K562 (cell line): Measurements from ENCODE around the gene PRELID2. TPM values are rescaled to one million over a fixed set of nuclear protein-coding genes. Genes with fewer than 3 reads are reported as not detected.
A peak's percentile ranks its signal among the peaks of the same experiment; 100 is the strongest.

Experiments
- ATAC-seq: fragments of 200-7000 bp; cut with Tn5 transposase; 3 replicates; pipeline ENCODE4 v1.9.1; 2020; ENCODE audit warnings: moderate library complexity
- BruUV-seq: library from RNA; stranded (reverse); fragments of 400-500 nt; replicated peaks from 2 replicates; lab custom pipeline; 2021; lab: Mats Ljungman, UMichigan
- CTCF ChIA-PET: fragments of 300-600 bp; formaldehyde crosslinking; extraction: SDS; loops from one replicate; lab custom pipeline; 2021; ENCODE audit warnings: low intra/inter-chr PET ratio; lab: Yijun Ruan, JAX
- POLR2A ChIA-PET: fragments of 300-600, 350-650 bp; sonication (Branson Sonifier 250); formaldehyde crosslinking; extraction: SDS; loops from one replicate; lab custom pipeline; 2021; ENCODE audit warnings: antibody characterized with exemption, inconsistent platforms; lab: Yijun Ruan, JAX
- DNase-seq, 4 experiments: peaks; one replicate each; pipeline versions ENCODE4 v3.0.0 to v3.0.0-alpha.2; 2011 to 2018; ENCODE audit warnings: low spot score in 3 of 4, mixed read lengths in 3 of 4; ENCODE audit errors: extremely low read depth in 1 of 4
- FAIRE-seq: peaks from 2 replicates; lab custom pipeline; 2011; peaks lifted over from hg19 to GRCh38; lab: Jason Lieb, UNC
- H2AFZ ChIP-seq: 2 replicates; pipeline ENCODE4 v1.6.0; 2011; ENCODE audit warnings: low read depth, low read length, control low read depth, inconsistent platforms
- H3K27ac ChIP-seq: fragments of 200-600 bp; 3 replicates; pipeline ENCODE4 v1.8.0; 2011; ENCODE audit warnings: low read depth, mild to moderate bottlenecking, control low read depth, inconsistent platforms, low read length, moderate library complexity, mixed read lengths; ENCODE audit errors: extremely low read depth
- H3K27me3 ChIP-seq, 2 experiments: fragments of 300-600 bp in 1 of 2; 2 replicates in 1 of 2; 3 replicates in 1 of 2; pipeline versions ENCODE4 v1.6.0 to v1.8.0; 2011; ENCODE audit warnings: inconsistent platforms in 2 of 2, low read length in 2 of 2, mild to moderate bottlenecking in 1 of 2, mixed read lengths in 1 of 2, moderate library complexity in 1 of 2; ENCODE audit not compliant: control insufficient read depth in 2 of 2, insufficient read depth in 2 of 2
- H3K36me3 ChIP-seq: fragments of 300-600 bp; 3 replicates; pipeline ENCODE4 v1.8.0; 2011; ENCODE audit warnings: mild to moderate bottlenecking, low read length, inconsistent platforms; ENCODE audit not compliant: control insufficient read depth, insufficient read depth
- H3K4me1 ChIP-seq, 2 experiments: fragments of 200-600 bp in 1 of 2; replicated peaks in 1 of 2; 2 replicates in 1 of 2; 3 replicates in 1 of 2; pipeline versions ENCODE4 v1.5.1 to v1.8.0; 2011; ENCODE audit warnings: inconsistent platforms in 2 of 2, low read length in 2 of 2, mild to moderate bottlenecking in 1 of 2, mixed read lengths in 1 of 2, moderate library complexity in 1 of 2; ENCODE audit not compliant: control insufficient read depth in 2 of 2, insufficient read depth in 2 of 2
- H3K4me2 ChIP-seq: 2 replicates; pipeline ENCODE4 v1.6.1; 2011; ENCODE audit warnings: low read length, control low read depth, inconsistent platforms, mixed read lengths; ENCODE audit not compliant: insufficient read depth
- H3K4me3 ChIP-seq: fragments of 200-600 bp; sonication (generic), shearing (Covaris generic); 2 replicates; pipeline ENCODE4 v1.5.1; 2016; ENCODE audit warnings: control low read depth, inconsistent platforms
- H3K79me2 ChIP-seq: fragments of 200-600 bp; 3 replicates; pipeline ENCODE4 v1.8.0; 2011; ENCODE audit warnings: low read length, inconsistent platforms; ENCODE audit not compliant: control insufficient read depth, insufficient read depth
- H3K9ac ChIP-seq, 2 experiments: 2 replicates each; pipeline versions ENCODE4 v1.6.0 to v1.6.1; 2011; ENCODE audit warnings: low read depth in 2 of 2, low read length in 2 of 2, control low read depth in 1 of 2, inconsistent platforms in 1 of 2, mild to moderate bottlenecking in 1 of 2, mixed read lengths in 1 of 2; ENCODE audit not compliant: insufficient read depth in 1 of 2
- H3K9me1 ChIP-seq: one replicate; pipeline ENCODE4 v1.6.0; 2011; ENCODE audit warnings: inconsistent platforms, mild to moderate bottlenecking, low read length, moderate library complexity; ENCODE audit not compliant: control insufficient read depth, insufficient read depth
- H3K9me3 ChIP-seq: replicated peaks from 2 replicates; pipeline ENCODE4 v1.5.1; 2011; ENCODE audit warnings: low read depth, low read length, inconsistent platforms; ENCODE audit not compliant: control insufficient read depth, insufficient read depth
- H4K20me1 ChIP-seq: replicated peaks from 2 replicates; pipeline ENCODE4 v1.6.1; 2011; ENCODE audit warnings: low read length, inconsistent platforms, mixed read lengths; ENCODE audit not compliant: control insufficient read depth, insufficient read depth
- CBFA2T2 ChIP-seq: fragments of 450-650 bp; conservative IDR thresholded peaks from 2 replicates; pipeline ENCODE4 v1.6.1; 2017; ENCODE audit warnings: mild to moderate bottlenecking
- CHCHD3 ChIP-seq: fragments of 250-450 bp; sonication (Bioruptor Pico); IDR thresholded peaks from 2 replicates; pipeline ENCODE4 v2.1.2; 2022; ENCODE audit warnings: mild to moderate bottlenecking
- DIDO1 ChIP-seq: fragments of 450-650 bp; IDR thresholded peaks from 2 replicates; pipeline ENCODE4 v1.6.1; 2016; ENCODE audit warnings: low read depth, missing biosample characterization, missing genetic modification characterization
- EP400 ChIP-seq: fragments of 450-650 bp; IDR thresholded peaks from 2 replicates; pipeline ENCODE4 v1.6.1; 2017; ENCODE audit warnings: antibody characterized with exemption, mild to moderate bottlenecking, moderate library complexity
- GTF2A2 ChIP-seq: IDR thresholded peaks from 2 replicates; pipeline ENCODE4 v1.6.1; 2016; ENCODE audit warnings: mild to moderate bottlenecking, missing genetic modification characterization, missing compliant biosample characterization
- HBP1 ChIP-seq: fragments of 450-650 bp; formaldehyde crosslinking; IDR thresholded peaks from 2 replicates; pipeline ENCODE4 v1.4.0; 2022; ENCODE audit warnings: missing genetic modification characterization
- KLF6 ChIP-seq: fragments of 250-450 bp; sonication (Bioruptor Pico); IDR thresholded peaks from 2 replicates; pipeline ENCODE4 v1.4.0; 2020; ENCODE audit warnings: mild to moderate bottlenecking, moderate library complexity, borderline replicate concordance
- MECOM ChIP-seq: fragments of 250-450 bp; sonication (Bioruptor Pico); IDR thresholded peaks from 2 replicates; pipeline ENCODE4 v1.8.0; 2022; ENCODE audit warnings: inconsistent platforms
- MEF2A ChIP-seq: IDR thresholded peaks from 2 replicates; pipeline ENCODE4 v1.6.1; 2011; ENCODE audit warnings: low read depth, mild to moderate bottlenecking, low read length, moderate library complexity; ENCODE audit not compliant: control insufficient read depth
- RBBP5 ChIP-seq: fragments of 200-600 bp; sonication (generic); IDR thresholded peaks from 2 replicates; pipeline ENCODE4 v1.6.1; 2012; ENCODE audit warnings: borderline replicate concordance, mild to moderate bottlenecking, low read length, control low read depth, inconsistent platforms; ENCODE audit not compliant: insufficient read depth, poor library complexity, severe bottlenecking
- RBM17 ChIP-seq: fragments of 200-400 bp; formaldehyde crosslinking; IDR thresholded peaks from 2 replicates; pipeline ENCODE4 v1.6.1; 2017; ENCODE audit warnings: low read depth, mild to moderate bottlenecking, low read length, borderline replicate concordance
- SAP30 ChIP-seq: fragments of 200-600 bp; sonication (generic); IDR thresholded peaks from 2 replicates; pipeline ENCODE4 v1.6.1; 2012; ENCODE audit warnings: borderline replicate concordance, low read depth, mild to moderate bottlenecking, moderate library complexity, low read length, control low read depth, inconsistent platforms; ENCODE audit not compliant: insufficient read depth, poor library complexity, severe bottlenecking
- TCF7L2 ChIP-seq: fragments of 150-350 bp; IDR thresholded peaks from 2 replicates; pipeline ENCODE4 v1.6.1; 2016; ENCODE audit warnings: low read depth, mild to moderate bottlenecking, low read length, moderate library complexity
- THRA ChIP-seq: fragments of 450-650 bp; IDR thresholded peaks from 2 replicates; pipeline ENCODE4 v1.6.1; 2017; ENCODE audit warnings: mild to moderate bottlenecking, moderate library complexity
- ZNF143 ChIP-seq: sonication (generic); formaldehyde crosslinking; IDR thresholded peaks from 2 replicates; pipeline ENCODE4 v1.9.0; 2022; ENCODE audit warnings: mild to moderate bottlenecking, missing genetic modification reagents
- ZNF561 ChIP-seq: fragments of 450-650 bp; formaldehyde crosslinking; conservative IDR thresholded peaks from 2 replicates; pipeline ENCODE4 v1.4.0; 2020; ENCODE audit warnings: mild to moderate bottlenecking, moderate library complexity
- ZNF717 ChIP-seq: fragments of 250-450 bp; sonication (Bioruptor Pico); IDR thresholded peaks from 2 replicates; pipeline ENCODE4 v1.5.0; 2021
- ZNF76 ChIP-seq: fragments of 250-450 bp; sonication (Bioruptor Pico); IDR thresholded peaks from 2 replicates; pipeline ENCODE4 v1.4.0; 2020; ENCODE audit warnings: mild to moderate bottlenecking, moderate library complexity, borderline replicate concordance
- WGBS: fragments of 100-300 bp; shearing (Covaris generic); methylation state at CpG from one replicate; pipeline ENCODE4 v1.1.6; 2016; ENCODE audit warnings: low coverage, mixed read lengths; ENCODE audit not compliant: insufficient coverage; ENCODE audit errors: missing lambda C conversion rate; 5-methylcytosine and 5-hydroxymethylcytosine counted together
- in situ Hi-C: fragments of 300-500 bp; cut with MboI; formaldehyde crosslinking; loops from 4 replicates; pipeline ENCODE4 v1.15.0; 2018; ENCODE audit warnings: inconsistent platforms, mixed read lengths
- intact Hi-C: fragments of 100-400 bp; cut with micrococcal nuclease; formaldehyde crosslinking; loops from 2 replicates; pipeline ENCODE4 v1.14.2; 2022
- polyA plus RNA-seq, 8 experiments: library from polyadenylated mRNA; depleted of rRNA in 4 of 8; stranded (reverse) in 5 of 8; unstranded in 3 of 8; fragments of >200 nt; fragmentation: Nextera tagmentation in 2 of 8; fragmentation: Illumina TruSeq in 1 of 8; extraction: Ambion mirVana in 2 of 8; extraction: Trizol in 1 of 8; gene quantifications; 2 replicates each; pipeline versions ENCODE4 v1.2.1 to v1.2.3, GENCODE V29; 2011 to 2014; ENCODE audit warnings: inconsistent platforms in 1 of 8, missing spikeins in 1 of 8
- total RNA-seq, 7 experiments: library from RNA; depleted of rRNA in 6 of 7; stranded (reverse); fragments of >200 nt in 6 of 7; fragmentation: Illumina TruSeq in 2 of 7; extraction: Trizol in 2 of 7; gene quantifications; 2 replicates each; pipeline versions ENCODE4 v1.2.1 to v1.2.3, GENCODE V29; 2011 to 2021; ENCODE audit warnings: low replicate concordance in 1 of 7

The PRELID2 gene
- total and polyA plus RNA-seq, 9 of the 15 experiments (the other 6 are each of a cell fraction or from before 2014, with no cell fraction given), result 6.4 to 68.2 (median 28.8) TPM

- TF ChIP-seq HBP1 (CRISPR knock-in tag) (peak; percentile 66; the same call in 1 of the 2 replicates), DIDO1 (tag) (no peak), CBFA2T2 (peak; percentile 96), SAP30 (no peak), KLF6 (CRISPR knock-in tag) (no peak)
These were observed 19.6 kb upstream of the PRELID2 start (continued) for GRCh38 chr5:145854651-145855258.

- Histone ChIP-seq H3K4me2 (no peak overlapping the region), H2AFZ (peak overlapping the region; percentile 75), H3K9me1 (no peaks in the 10 kb centered on the region), H4K20me1 (no peaks in the 10 kb centered on the region), H3K9me3 (no peaks in the 10 kb centered on the region), H3K36me3 (no peaks in the 10 kb centered on the region), H3K27ac (peak overlapping the region; percentile 93), H3K9ac (peak overlapping the region in 1 of 2 experiments; percentile 60; a peak in 2 of 4 replicates), H3K79me2 (no peaks in the 10 kb centered on the region), H3K27me3 (no peaks in the 10 kb centered on the region), H3K4me1 (peaks cover 14 to 49% of the 10 kb centered on the region in 2 experiments), H3K4me3 (no peak overlapping the region)
- CTCF ChIA-PET, result no interaction called here
- ATAC-seq, result no peak
- POLR2A ChIA-PET, result interaction anchor here (0.6 to 3.2 kb wide), 8 partner anchors 9 to 1538 kb away, joined by 3 to 19 read pairs (median 5); partner anchors contain the start of gene PRELID2
- DNase-seq, result no peak
- no peak for FAIRE-seq
- BruUV-seq, result no TSS peak
- intact Hi-C loops (loop anchor here (2.0 kb wide), 1 partner anchor 19 kb away; the partner anchor contains the start of gene PRELID2), in situ Hi-C loops (no loop called here)
- WGBS, result 37% methylated on average over 3 of the region's 3 CpGs
- no peak for TF ChIP-seq CHCHD3 (CRISPR knock-in tag)
- no peak for TF ChIP-seq RBBP5
- TF ChIP-seq ZNF76 (CRISPR knock-in tag), result no peak
- no peak for TF ChIP-seq ZNF561 (CRISPR knock-in tag)
- no peak for TF ChIP-seq THRA
- TF ChIP-seq RBM17, result no peak
- no peak for TF ChIP-seq TCF7L2
- peak; percentile 33; the same call in 1 of the 2 replicates for TF ChIP-seq GTF2A2 (tag)
- TF ChIP-seq ZNF717 (CRISPR knock-in tag), result no peak
- 0 out of 2 replicates have a peak, but pooled peaks have one; percentile 6 for TF ChIP-seq EP400
- no peak for TF ChIP-seq ZNF143
- no peak for TF ChIP-seq MECOM (CRISPR knock-in tag)
- TF ChIP-seq MEF2A, result no peak
These were observed 18.7 kb upstream of the PRELID2 start for GRCh38 chr5:145853781-145854376.
